ENCODE measurements around the gene SLC26A8. TPM values are rescaled to one million over a fixed set of nuclear protein-coding genes. Genes with fewer than 3 reads are reported as not detected.

SLC26A8 gene
- total RNA-seq, 1 donor from 2014 or later, result 0.29 TPM

DNA sequence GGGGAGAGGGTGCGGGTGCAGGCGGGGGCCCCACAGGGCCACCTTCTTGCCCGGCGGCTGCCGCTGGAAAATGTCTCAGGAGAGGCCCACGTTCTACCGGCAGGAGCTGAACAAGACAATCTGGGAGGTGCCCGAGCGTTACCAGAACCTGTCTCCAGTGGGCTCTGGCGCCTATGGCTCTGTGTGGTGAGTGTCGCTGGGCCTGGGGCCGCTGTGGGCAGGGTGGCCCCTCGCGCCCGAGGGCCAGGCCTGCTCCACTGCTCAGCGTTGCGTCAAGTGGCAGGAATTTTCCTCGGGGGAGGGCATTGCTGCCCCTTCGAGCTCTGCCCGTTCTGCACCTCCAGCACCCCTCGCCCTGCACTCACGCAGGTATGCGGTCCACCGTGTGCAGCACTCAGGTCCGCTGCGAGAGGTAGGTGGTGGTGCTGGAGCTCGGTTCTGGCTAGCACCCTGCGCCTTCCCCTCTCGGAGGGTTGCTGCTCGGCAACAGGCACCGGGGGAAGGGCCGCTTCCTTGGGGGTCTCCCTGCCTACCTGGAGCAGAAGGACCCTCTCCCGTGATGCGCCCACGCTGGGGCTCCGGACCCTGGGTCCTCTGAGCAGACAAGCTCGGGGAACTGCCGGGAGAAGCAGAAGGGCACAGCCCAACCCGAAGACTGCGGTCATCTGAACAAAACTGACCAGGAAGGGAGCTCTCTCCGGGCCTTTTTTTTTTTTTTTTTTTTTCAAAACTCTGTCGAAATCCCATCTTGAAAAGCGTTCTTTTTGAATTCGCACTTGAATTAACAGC lies 3.8 kb upstream of the SLC26A8 start:
- Mint-ChIP-seq H3K27me3 (ENCODE audit: unreplicated experiment) (peaks cover 12% of the 10 kb centered on the region), H3K27ac (ENCODE audit: unreplicated experiment) (peak overlapping the region; percentile 96), H3K36me3 (ENCODE audit: unreplicated experiment) (no peaks in the 10 kb centered on the region), H3K4me3 (ENCODE audit: unreplicated experiment) (peak overlapping the region; percentile 99), H3K9me3 (ENCODE audit: unreplicated experiment) (peaks cover 18% of the 10 kb centered on the region), H3K4me1 (ENCODE audit: low read depth, unreplicated experiment) (peaks cover 21% of the 10 kb centered on the region)
- DNase-seq, result peak; percentile 39
- TF ChIP-seq, protein P1, sequence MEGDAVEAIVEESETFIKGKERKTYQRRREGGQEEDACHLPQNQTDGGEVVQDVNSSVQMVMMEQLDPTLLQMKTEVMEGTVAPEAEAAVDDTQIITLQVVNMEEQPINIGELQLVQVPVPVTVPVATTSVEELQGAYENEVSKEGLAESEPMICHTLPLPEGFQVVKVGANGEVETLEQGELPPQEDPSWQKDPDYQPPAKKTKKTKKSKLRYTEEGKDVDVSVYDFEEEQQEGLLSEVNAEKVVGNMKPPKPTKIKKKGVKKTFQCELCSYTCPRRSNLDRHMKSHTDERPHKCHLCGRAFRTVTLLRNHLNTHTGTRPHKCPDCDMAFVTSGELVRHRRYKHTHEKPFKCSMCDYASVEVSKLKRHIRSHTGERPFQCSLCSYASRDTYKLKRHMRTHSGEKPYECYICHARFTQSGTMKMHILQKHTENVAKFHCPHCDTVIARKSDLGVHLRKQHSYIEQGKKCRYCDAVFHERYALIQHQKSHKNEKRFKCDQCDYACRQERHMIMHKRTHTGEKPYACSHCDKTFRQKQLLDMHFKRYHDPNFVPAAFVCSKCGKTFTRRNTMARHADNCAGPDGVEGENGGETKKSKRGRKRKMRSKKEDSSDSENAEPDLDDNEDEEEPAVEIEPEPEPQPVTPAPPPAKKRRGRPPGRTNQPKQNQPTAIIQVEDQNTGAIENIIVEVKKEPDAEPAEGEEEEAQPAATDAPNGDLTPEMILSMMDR (IDR thresholded peaks at IDR 0.05; ENCODE audit: partially characterized antibody, unreplicated experiment), result no peak

DNA sequence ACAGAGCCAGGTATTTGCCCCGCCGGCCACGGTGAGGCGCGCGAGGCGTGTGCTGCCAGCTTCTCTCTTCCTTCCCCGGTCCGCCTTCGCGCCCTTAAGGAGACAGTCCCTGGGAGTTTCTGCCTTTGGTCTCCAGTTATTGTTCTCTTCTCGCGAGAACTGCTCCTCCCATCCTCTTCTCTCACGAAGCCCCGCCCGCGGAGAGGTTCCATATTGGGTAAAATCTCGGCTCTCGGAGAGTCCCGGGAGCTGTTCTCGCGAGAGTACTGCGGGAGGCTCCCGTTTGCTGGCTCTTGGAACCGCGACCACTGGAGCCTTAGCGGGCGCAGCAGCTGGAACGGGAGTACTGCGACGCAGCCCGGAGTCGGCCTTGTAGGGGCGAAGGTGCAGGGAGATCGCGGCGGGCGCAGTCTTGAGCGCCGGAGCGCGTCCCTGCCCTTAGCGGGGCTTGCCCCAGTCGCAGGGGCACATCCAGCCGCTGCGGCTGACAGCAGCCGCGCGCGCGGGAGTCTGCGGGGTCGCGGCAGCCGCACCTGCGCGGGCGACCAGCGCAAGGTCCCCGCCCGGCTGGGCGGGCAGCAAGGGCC lies 3.2 kb upstream of the SLC26A8 start, which contains the start of gene MAPK14:
TSS of gene MAPK14 (plus strand) at position 308 of the 587 bp plus-strand sequence. CDS start 350 bp downstream, outside the sequence.
- peak; percentile 99 for DNase-seq
- Mint-ChIP-seq H3K4me1 (ENCODE audit: low read depth, unreplicated experiment) (peaks cover 21% of the 10 kb centered on the region), H3K4me3 (ENCODE audit: unreplicated experiment) (peak within 1 kb of the TSS; percentile 99), H3K36me3 (ENCODE audit: unreplicated experiment) (no peaks in the 10 kb centered on the region), H3K27ac (ENCODE audit: unreplicated experiment) (peak within 1 kb of the TSS; percentile 96), H3K9me3 (ENCODE audit: unreplicated experiment) (peaks cover 18% of the 10 kb centered on the region), H3K27me3 (ENCODE audit: unreplicated experiment) (peaks cover 12% of the 10 kb centered on the region)
- TF ChIP-seq, protein P1 (IDR thresholded peaks at IDR 0.05; ENCODE audit: partially characterized antibody, unreplicated experiment), result peak; percentile 49

DNA sequence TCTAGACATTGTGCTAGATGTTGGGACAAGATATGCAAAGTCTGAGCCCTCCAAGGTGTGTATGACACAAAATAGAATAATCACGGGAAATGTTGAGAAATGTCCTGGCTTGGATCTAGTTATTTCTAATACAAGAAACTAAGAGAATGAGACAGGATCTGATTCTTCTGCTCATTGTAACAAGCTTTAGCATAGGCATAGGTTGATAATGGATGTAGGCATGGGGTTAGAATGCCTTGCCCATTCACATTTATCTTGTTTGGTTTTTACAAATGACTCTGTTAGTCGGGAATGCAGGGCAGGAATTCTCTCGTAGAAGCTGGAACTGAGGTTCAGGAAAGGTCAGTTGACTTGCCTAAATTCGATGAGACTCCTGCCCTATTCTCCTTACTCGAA lies 1.5 kb upstream of the SLC26A8 start:
- Mint-ChIP-seq H3K9me3 (ENCODE audit: unreplicated experiment) (peaks cover 18% of the 10 kb centered on the region), H3K27ac (ENCODE audit: unreplicated experiment) (peak overlapping the region; percentile 87), H3K27me3 (ENCODE audit: unreplicated experiment) (peaks cover 12% of the 10 kb centered on the region), H3K4me1 (ENCODE audit: low read depth, unreplicated experiment) (peaks cover 21% of the 10 kb centered on the region), H3K4me3 (ENCODE audit: unreplicated experiment) (no peak overlapping the region), H3K36me3 (ENCODE audit: unreplicated experiment) (no peaks in the 10 kb centered on the region)
- DNase-seq, result no peak
- TF ChIP-seq, protein P1 (IDR thresholded peaks at IDR 0.05; ENCODE audit: partially characterized antibody, unreplicated experiment), result no peak

DNA sequence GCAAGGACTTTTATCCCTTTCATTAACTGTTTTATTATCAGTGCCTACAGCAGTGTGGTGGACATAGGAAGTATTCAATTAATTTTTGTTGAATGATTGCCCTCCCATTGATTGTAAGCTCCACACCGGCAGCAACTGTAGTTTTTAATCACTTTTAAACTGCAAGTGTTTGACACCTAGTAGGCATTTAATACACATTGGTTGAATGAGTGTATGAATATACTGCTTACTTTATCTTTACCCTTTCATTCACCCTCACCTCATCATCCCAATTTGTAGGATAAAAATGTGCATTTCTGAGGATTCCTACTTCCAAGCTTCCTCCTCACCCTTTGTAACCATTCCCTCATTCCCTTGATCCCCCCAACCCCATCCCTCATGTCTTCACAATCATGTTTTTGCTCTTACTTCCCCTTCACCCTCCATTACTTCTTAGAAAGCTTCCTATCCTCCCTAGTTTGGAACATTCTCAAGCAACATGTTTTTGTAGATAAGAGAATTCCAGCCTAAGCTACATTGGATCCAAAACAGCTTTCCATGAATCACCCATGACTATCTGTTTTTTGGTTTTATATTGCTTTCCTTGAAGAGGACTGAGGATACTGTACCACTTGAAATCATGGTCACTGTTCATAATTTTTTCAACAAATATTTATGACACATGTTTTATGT lies 955 bp upstream of the SLC26A8 start:
- Mint-ChIP-seq H3K36me3 (ENCODE audit: unreplicated experiment) (no peaks in the 10 kb centered on the region), H3K4me1 (ENCODE audit: low read depth, unreplicated experiment) (peaks cover 21% of the 10 kb centered on the region), H3K4me3 (ENCODE audit: unreplicated experiment) (peak overlapping the region; percentile 20)

More for the DNA sequence above, 955 bp upstream of the SLC26A8 start:
- Mint-ChIP-seq H3K9me3 (ENCODE audit: unreplicated experiment) (peaks cover 18% of the 10 kb centered on the region), H3K27ac (ENCODE audit: unreplicated experiment) (no peak overlapping the region), H3K27me3 (ENCODE audit: unreplicated experiment) (peaks cover 12% of the 10 kb centered on the region)
- no peak for DNase-seq
- TF ChIP-seq, protein P1 (IDR thresholded peaks at IDR 0.05; ENCODE audit: partially characterized antibody, unreplicated experiment), result no peak

All from glutamatergic neuron (in vitro differentiated cells).